H9 (cell line): ENCODE data around the gene GOLPH3L. TPM values are rescaled to one million over a fixed set of nuclear protein-coding genes. Genes with fewer than 3 reads are reported as not detected.

Source experiments
- DNase-seq: peaks from one replicate; pipeline ENCODE4 v3.0.0-alpha.2; 2017
- H2AFZ ChIP-seq: one replicate; pipeline ENCODE4 v1.6.1; 2013; ENCODE audit warnings: mild to moderate bottlenecking, low read length, control low read depth, moderate library complexity
- H2AK5ac ChIP-seq: 2 replicates; pipeline ENCODE4 v1.6.1; 2013; ENCODE audit warnings: low read length, control low read depth, mixed read lengths; ENCODE audit not compliant: insufficient read length
- H2BK120ac ChIP-seq: one replicate; pipeline ENCODE4 v1.6.1; 2013; ENCODE audit warnings: low read depth, mild to moderate bottlenecking, low read length, control low read depth, inconsistent platforms; ENCODE audit not compliant: poor library complexity, severe bottlenecking
- H2BK12ac ChIP-seq: 2 replicates; pipeline ENCODE4 v1.6.1; 2013; ENCODE audit warnings: low read length, control low read depth, mixed read lengths, low read depth; ENCODE audit not compliant: insufficient read length
- H2BK15ac ChIP-seq: 2 replicates; pipeline ENCODE4 v1.6.1; 2013; ENCODE audit warnings: low read depth, low read length, control low read depth
- H2BK20ac ChIP-seq: one replicate; pipeline ENCODE4 v1.6.1; 2013; ENCODE audit warnings: low read depth, mild to moderate bottlenecking, low read length, control low read depth, inconsistent platforms; ENCODE audit not compliant: poor library complexity, severe bottlenecking
- H2BK5ac ChIP-seq: 2 replicates; pipeline ENCODE4 v1.6.1; 2013; ENCODE audit warnings: low read length, control low read depth, mixed read lengths; ENCODE audit not compliant: insufficient read length
- H3K14ac ChIP-seq: 2 replicates; pipeline ENCODE4 v1.6.1; 2013; ENCODE audit warnings: low read length, control low read depth; ENCODE audit not compliant: insufficient read depth
- H3K18ac ChIP-seq: 2 replicates; pipeline ENCODE4 v1.6.1; 2013; ENCODE audit warnings: low read depth, mild to moderate bottlenecking, mixed read lengths, low read length, control low read depth; ENCODE audit not compliant: insufficient read length
- H3K23ac ChIP-seq: 2 replicates; pipeline ENCODE4 v1.6.1; 2013; ENCODE audit warnings: low read length, control low read depth, mixed read lengths, low read depth; ENCODE audit not compliant: insufficient read length
- H3K23me2 ChIP-seq: 2 replicates; pipeline ENCODE4 v1.6.1; 2013; ENCODE audit warnings: low read depth, mild to moderate bottlenecking, mixed read lengths, low read length, control low read depth; ENCODE audit not compliant: insufficient read length, poor library complexity, severe bottlenecking
- H3K27ac ChIP-seq: 2 replicates; pipeline ENCODE4 v1.5.1; 2013; ENCODE audit warnings: low read length, control low read depth, mixed read lengths, low read depth; ENCODE audit not compliant: insufficient read length
- H3K27me3 ChIP-seq: 2 replicates; pipeline ENCODE4 v1.6.1; 2013; ENCODE audit warnings: low read length, control low read depth, inconsistent platforms; ENCODE audit not compliant: insufficient read depth
- H3K4ac ChIP-seq: 2 replicates; pipeline ENCODE4 v1.6.1; 2013; ENCODE audit warnings: low read depth, mild to moderate bottlenecking, control low read depth, inconsistent platforms, low read length, moderate library complexity
- H3K4me1 ChIP-seq: 2 replicates; pipeline ENCODE4 v1.6.1; 2013; ENCODE audit warnings: low read length, control low read depth, inconsistent platforms; ENCODE audit not compliant: insufficient read depth
- H3K4me2 ChIP-seq: 2 replicates; pipeline ENCODE4 v1.6.1; 2013; ENCODE audit warnings: low read length, control low read depth, mixed read lengths; ENCODE audit not compliant: insufficient read length, insufficient read depth
- H3K56ac ChIP-seq: 2 replicates; pipeline ENCODE4 v1.6.1; 2013; ENCODE audit warnings: low read depth, mild to moderate bottlenecking, mixed read lengths, low read length, control low read depth; ENCODE audit not compliant: insufficient read length
- H3K79me1 ChIP-seq: 2 replicates; pipeline ENCODE4 v1.6.1; 2013; ENCODE audit warnings: low read depth, mild to moderate bottlenecking, moderate library complexity, low read length, control low read depth, inconsistent platforms; ENCODE audit not compliant: insufficient read depth, poor library complexity, severe bottlenecking
- H3K79me2 ChIP-seq: 2 replicates; pipeline ENCODE4 v1.6.1; 2013; ENCODE audit warnings: low read length, control low read depth, inconsistent platforms; ENCODE audit not compliant: insufficient read depth
- H3K9ac ChIP-seq: 2 replicates; pipeline ENCODE4 v1.6.1; 2013; ENCODE audit warnings: low read length, control low read depth, mixed read lengths; ENCODE audit not compliant: insufficient read length; ENCODE audit errors: extremely low read depth
- H3K9me3 ChIP-seq: one replicate; pipeline ENCODE4 v1.6.1; 2013; ENCODE audit warnings: low read depth, low read length, inconsistent platforms; ENCODE audit not compliant: control insufficient read depth
- H3T11ph ChIP-seq: one replicate; pipeline ENCODE4 v1.6.1; 2013; ENCODE audit warnings: mild to moderate bottlenecking, low read length, control low read depth, inconsistent platforms
- H4K20me1 ChIP-seq: one replicate; pipeline ENCODE4 v1.6.1; 2013; ENCODE audit not compliant: control insufficient read depth, insufficient read length, insufficient read depth
- H4K5ac ChIP-seq: 2 replicates; pipeline ENCODE4 v1.6.1; 2013; ENCODE audit warnings: low read depth, mild to moderate bottlenecking, mixed read lengths, low read length, control low read depth; ENCODE audit not compliant: insufficient read length
- H4K8ac ChIP-seq: replicated peaks from 2 replicates; pipeline ENCODE4 v1.6.1; 2013; ENCODE audit warnings: low read length, control low read depth, mixed read lengths, low read depth; ENCODE audit not compliant: insufficient read length
- H4K91ac ChIP-seq: 2 replicates; pipeline ENCODE4 v1.6.1; 2013; ENCODE audit warnings: low read depth, mild to moderate bottlenecking, moderate library complexity, mixed read lengths, low read length, control low read depth; ENCODE audit not compliant: insufficient read length
- H3K27ac Mint-ChIP-seq, 3 experiments: 2 replicates in 2 of 3; 3 replicates in 1 of 3; pipeline ENCODE4 v1.8.0; 2020 to 2021; ENCODE audit warnings: mixed read lengths in 3 of 3, mild to moderate bottlenecking in 1 of 3, moderate library complexity in 1 of 3
- H3K27me3 Mint-ChIP-seq: 2 replicates; pipeline ENCODE4 v1.8.0; 2021; ENCODE audit warnings: low read depth, mild to moderate bottlenecking, moderate library complexity, mixed read lengths
- H3K36me3 Mint-ChIP-seq, 3 experiments: 2 replicates in 2 of 3; 3 replicates in 1 of 3; pipeline ENCODE4 v1.8.0; 2020 to 2021; ENCODE audit warnings: low read depth in 3 of 3, mixed read lengths in 3 of 3; ENCODE audit not compliant: insufficient read depth in 1 of 3
- H3K4me1 Mint-ChIP-seq, 2 experiments: 2 replicates each; pipeline ENCODE4 v1.8.0; 2020; ENCODE audit warnings: mixed read lengths in 2 of 2
- H3K4me3 Mint-ChIP-seq, 2 experiments: 2 replicates in 1 of 2; 3 replicates in 1 of 2; pipeline ENCODE4 v1.8.0; 2020 to 2021; ENCODE audit warnings: mild to moderate bottlenecking in 2 of 2, mixed read lengths in 2 of 2, moderate library complexity in 1 of 2
- H3K9me3 Mint-ChIP-seq, 2 experiments: 2 replicates in 1 of 2; 3 replicates in 1 of 2; pipeline ENCODE4 v1.8.0; 2020; ENCODE audit warnings: mild to moderate bottlenecking in 2 of 2, mixed read lengths in 2 of 2, moderate library complexity in 1 of 2
- CTCF ChIP-seq: fragments of 200-600 bp; sonication (generic); conservative IDR thresholded peaks from 3 replicates; pipeline ENCODE4 v1.8.0; 2021; ENCODE audit warnings: antibody characterized with exemption, mild to moderate bottlenecking
- WGBS: extraction: QIAGEN DNeasy Blood & Tissue Kit; methylation state at CpG from one replicate; pipeline ENCODE4 v1.1.7; 2013; ENCODE audit warnings: missing lambda C conversion rate, low lambda C conversion rate, mixed read lengths; ENCODE audit not compliant: insufficient read length; ENCODE audit errors: extremely low coverage; 5-methylcytosine and 5-hydroxymethylcytosine counted together
- total RNA-seq: library from RNA; stranded (reverse); gene quantifications from 2 replicates; pipeline ENCODE4 v1.2.1, GENCODE V29; 2021

The GOLPH3L gene
- total RNA-seq, 1 experiment from 2014 or later = 30.5 TPM

- Histone ChIP-seq H3K27ac (no peak overlapping the region), H2BK5ac (no peak overlapping the region), H3K56ac (no peak overlapping the region), H2AFZ (no peak overlapping the region), H3K4me2 (peak overlapping the region; percentile 32), H3K4ac (no peak overlapping the region), H4K8ac (no peak overlapping the region), H4K5ac (no peak overlapping the region), H3K9me3 (no peaks in the 10 kb centered on the region), H3K23ac (no peak overlapping the region), H3K79me2 (peaks cover 2% of the 10 kb centered on the region; the same call in 1 of the 2 replicates), H3K79me1 (no peaks in the 10 kb centered on the region), H3K4me1 (no peaks in the 10 kb centered on the region), H4K20me1 (no peaks in the 10 kb centered on the region), H3T11ph (no peak overlapping the region), H2BK120ac (no peak overlapping the region), H2BK12ac (no peak overlapping the region), H3K18ac (no peak overlapping the region), H3K9ac (no peak overlapping the region), H2AK5ac (no peak overlapping the region), H3K27me3 (no peaks in the 10 kb centered on the region), H2BK20ac (no peak overlapping the region), H3K14ac (no peak overlapping the region), H2BK15ac (no peak overlapping the region), H3K23me2 (peaks cover 4% of the 10 kb centered on the region), H4K91ac (no peak overlapping the region)
- peak overlapping the region; percentile 18 to 67; a peak in 4 of 5 replicates for H3K4me3 Mint-ChIP-seq
- no peak for DNase-seq
- no peak overlapping the region for H3K27ac Mint-ChIP-seq
- peaks cover 11% of the 10 kb centered on the region in 2 experiments for H3K4me1 Mint-ChIP-seq
- peaks cover 17 to 39% (median 35%) of the 10 kb centered on the region in 3 experiments; a peak in 6 of 7 replicates for H3K36me3 Mint-ChIP-seq
- WGBS = no CpG with 5 or more reads among the region's 4 CpGs
- no peaks in the 10 kb centered on the region for H3K9me3 Mint-ChIP-seq
- no peak for TF ChIP-seq CTCF
- H3K27me3 Mint-ChIP-seq = no peaks in the 10 kb centered on the region
These were observed 1.4 kb downstream of the GOLPH3L start for GRCh38 chr1:150695561-150695960.
